GM23338 (cell line): ENCODE data around the gene CDH4. TPM values are rescaled to one million over a fixed set of nuclear protein-coding genes. Genes with fewer than 3 reads are reported as not detected.

ENCODE experiments used
- ATAC-seq: fragments of 200-7000 bp; cut with Tn5 transposase; 3 replicates; pipeline ENCODE4 v1.9.1; 2020
- DNase-seq: peaks from one replicate; pipeline ENCODE4 v3.0.0-alpha.2; 2015; ENCODE audit warnings: low spot score
- H2AFZ ChIP-seq: fragments of 200-600 bp; sonication (generic); 2 replicates; pipeline ENCODE4 v1.8.0; 2016; ENCODE audit warnings: antibody characterized with exemption, mild to moderate bottlenecking, moderate library complexity
- H3F3A ChIP-seq: fragments of 200-600 bp; sonication (generic); replicated peaks from 2 replicates; pipeline ENCODE4 v1.8.0; 2017; ENCODE audit warnings: antibody characterized with exemption, mixed run types, low read depth
- H3K27ac ChIP-seq: fragments of 200-600 bp; sonication (generic); 2 replicates; pipeline ENCODE4 v1.6.1; 2016; ENCODE audit warnings: low read depth
- H3K27me3 ChIP-seq: fragments of 200-600 bp; sonication (generic); 2 replicates; pipeline ENCODE4 v1.8.0; 2016; ENCODE audit warnings: mild to moderate bottlenecking, mixed run types, moderate library complexity; ENCODE audit not compliant: insufficient read depth
- H3K36me3 ChIP-seq: fragments of 200-600 bp; sonication (generic); 2 replicates; pipeline ENCODE4 v1.8.0; 2016; ENCODE audit warnings: mild to moderate bottlenecking; ENCODE audit not compliant: insufficient read depth
- H3K4me1 ChIP-seq: fragments of 200-600 bp; sonication (generic); 2 replicates; pipeline ENCODE4 v1.8.0; 2016; ENCODE audit warnings: mild to moderate bottlenecking, moderate library complexity; ENCODE audit not compliant: insufficient read depth
- H3K4me2 ChIP-seq: fragments of 200-600 bp; sonication (generic); 2 replicates; pipeline ENCODE4 v1.7.1; 2017; ENCODE audit warnings: mixed run types
- H3K4me3 ChIP-seq: fragments of 200-600 bp; sonication (generic); 2 replicates; pipeline ENCODE4 v1.6.1; 2016; ENCODE audit warnings: mixed run types
- H3K79me2 ChIP-seq: fragments of 200-600 bp; sonication (generic); replicated peaks from 2 replicates; pipeline ENCODE4 v1.8.0; 2017; ENCODE audit warnings: mild to moderate bottlenecking; ENCODE audit not compliant: insufficient read depth
- H3K9me2 ChIP-seq: fragments of 200-600 bp; sonication (generic); 2 replicates; pipeline ENCODE4 v1.8.0; 2017; ENCODE audit not compliant: insufficient read depth
- H4K20me1 ChIP-seq: fragments of 200-600 bp; sonication (generic); replicated peaks from 2 replicates; pipeline ENCODE4 v1.8.0; 2017; ENCODE audit warnings: mild to moderate bottlenecking; ENCODE audit not compliant: insufficient read depth
- H3K27ac Mint-ChIP-seq: 2 replicates; pipeline ENCODE4 v1.8.0; 2020; ENCODE audit warnings: inconsistent platforms, mild to moderate bottlenecking, moderate library complexity, mixed read lengths
- H3K27me3 Mint-ChIP-seq: 3 replicates; pipeline ENCODE4 v1.8.0; 2022; ENCODE audit warnings: low read depth, mild to moderate bottlenecking, moderate library complexity, mixed read lengths, inconsistent platforms; ENCODE audit not compliant: insufficient read depth, poor library complexity
- H3K36me3 Mint-ChIP-seq: 3 replicates; pipeline ENCODE4 v1.8.0; 2021; ENCODE audit warnings: low read depth, mild to moderate bottlenecking, inconsistent platforms, moderate library complexity, mixed read lengths
- H3K4me1 Mint-ChIP-seq: 3 replicates; pipeline ENCODE4 v1.8.0; 2020; ENCODE audit warnings: mild to moderate bottlenecking, inconsistent platforms, mixed read lengths
- H3K4me3 Mint-ChIP-seq: 3 replicates; pipeline ENCODE4 v1.8.0; 2021; ENCODE audit warnings: moderate library complexity, mild to moderate bottlenecking, inconsistent platforms, mixed read lengths
- H3K9me3 Mint-ChIP-seq: 3 replicates; pipeline ENCODE4 v1.8.0; 2020; ENCODE audit warnings: moderate library complexity, mild to moderate bottlenecking, inconsistent platforms, mixed read lengths
- CTCF ChIP-seq, 2 experiments: fragments of 200-600 bp in 1 of 2; sonication (generic) in 1 of 2; conservative IDR thresholded peaks; 2 replicates each; pipeline versions ENCODE4 v1.5.1 to v1.6.1; 2016 to 2017; ENCODE audit warnings: antibody characterized with exemption in 2 of 2, low read depth in 2 of 2, mild to moderate bottlenecking in 2 of 2, moderate library complexity in 1 of 2
- EZH2 ChIP-seq: fragments of 200-600 bp; sonication (generic); IDR thresholded peaks from one replicate; pipeline ENCODE4 v1.8.0; 2017; ENCODE audit warnings: antibody characterized with exemption, mild to moderate bottlenecking, low read depth; ENCODE audit not compliant: unreplicated experiment
- EZH2phosphoT487 ChIP-seq: fragments of 200-600 bp; sonication (generic); IDR thresholded peaks from one replicate; pipeline ENCODE4 v1.8.1; 2018; ENCODE audit warnings: antibody characterized with exemption; ENCODE audit not compliant: unreplicated experiment
- JUNB ChIP-seq: IDR thresholded peaks from one replicate; pipeline ENCODE4 v1.6.1; 2016; ENCODE audit warnings: antibody characterized with exemption; ENCODE audit not compliant: unreplicated experiment
- NANOG ChIP-seq: IDR thresholded peaks from 2 replicates; pipeline ENCODE4 v1.6.1; 2016; ENCODE audit warnings: antibody characterized with exemption, borderline replicate concordance
- POLR2AphosphoS5 ChIP-seq: IDR thresholded peaks from 2 replicates; pipeline ENCODE4 v1.6.1; 2016; ENCODE audit warnings: antibody characterized with exemption, low read depth
- REST ChIP-seq: IDR thresholded peaks from one replicate; pipeline ENCODE4 v1.6.1; 2018; ENCODE audit warnings: antibody characterized with exemption; ENCODE audit not compliant: unreplicated experiment
- STAT1 ChIP-seq: IDR thresholded peaks from one replicate; pipeline ENCODE4 v1.6.1; 2016; ENCODE audit warnings: antibody characterized with exemption; ENCODE audit not compliant: unreplicated experiment
- ZNF114 ChIP-seq: fragments of 250-450 bp; sonication (Bioruptor Pico); IDR thresholded peaks from 2 replicates; pipeline ENCODE4 v1.5.0; 2020; ENCODE audit warnings: mild to moderate bottlenecking, moderate library complexity
- ZNF462 ChIP-seq: fragments of 250-450 bp; sonication (Bioruptor Pico); IDR thresholded peaks from 2 replicates; pipeline ENCODE4 v1.5.0; 2020; ENCODE audit warnings: mild to moderate bottlenecking, moderate library complexity
- polyA plus RNA-seq: library from polyadenylated mRNA; unstranded; fragments of >200 nt; fragmentation: Nextera tagmentation; extraction: Ambion mirVana; gene quantifications from 2 replicates; pipeline ENCODE4 v1.2.1, GENCODE V29; 2016
- total RNA-seq: library from RNA; depleted of rRNA; stranded (reverse); fragments of >200 nt; shearing (Covaris generic); gene quantifications from 2 replicates; pipeline ENCODE4 v1.2.3, GENCODE V29; 2014

CDH4 gene
- total and polyA plus RNA-seq, 2 experiments from 2014 or later, result 1.2 to 4.2 TPM

GRCh38 chr20:61807471-61808160, 555.6 kb downstream of the CDH4 start (continued):
- TF ChIP-seq REST, result no peak
- TF ChIP-seq JUNB, result no peak
- no peak for TF ChIP-seq EZH2phosphoT487
- TF ChIP-seq NANOG, result no peak
- no peak for TF ChIP-seq EZH2
- no peak for TF ChIP-seq ZNF114 (CRISPR knock-in tag)
- TF ChIP-seq POLR2AphosphoS5, result no peak
- no peak for TF ChIP-seq STAT1
- TF ChIP-seq CTCF (conservative IDR thresholded peaks at IDR 0.05; ENCODE audit: low read depth in 2 of 2), result no peak

- H3K4me3 Mint-ChIP-seq, result no peak overlapping the region
- DNase-seq, result no peak
- H3K79me2 ChIP-seq, result no peaks in the 10 kb centered on the region
- no peaks in the 10 kb centered on the region for H3K36me3 Mint-ChIP-seq
- peaks cover 15% of the 10 kb centered on the region for H3K4me1 Mint-ChIP-seq
- H3K9me3 Mint-ChIP-seq, result no peaks in the 10 kb centered on the region
- H3K27me3 Mint-ChIP-seq, result peaks cover 22% of the 10 kb centered on the region
- H3K27ac ChIP-seq, result no peak overlapping the region
- no peak overlapping the region for H3K4me2 ChIP-seq
- no peaks in the 10 kb centered on the region for H3K36me3 ChIP-seq
- H3K4me1 ChIP-seq, result no peaks in the 10 kb centered on the region
- H4K20me1 ChIP-seq, result no peaks in the 10 kb centered on the region
- no peaks in the 10 kb centered on the region for H3K9me2 ChIP-seq
- H3K27ac Mint-ChIP-seq, result no peak overlapping the region; the same call in 1 of the 2 replicates
- no peak overlapping the region for H2AFZ ChIP-seq
- H3K4me3 ChIP-seq, result no peak overlapping the region
- no peak for ATAC-seq
- H3F3A ChIP-seq, result 0 out of 2 replicates have a peak, but pooled peaks cover 3% of the 10 kb centered on the region
- H3K27me3 ChIP-seq, result no peaks in the 10 kb centered on the region
- TF ChIP-seq ZNF462 (CRISPR knock-in tag), result no peak
- TF ChIP-seq CTCF (conservative IDR thresholded peaks at IDR 0.05; ENCODE audit: low read depth in 2 of 2), result no peak
- TF ChIP-seq STAT1, result no peak
Observed at GRCh38 chr20:61808447-61808846, 556.4 kb downstream of the CDH4 start.
